HEK293 (cell line): ENCODE data around the gene TMEM158.

Experiments
- CTCF ChIA-PET: fragments of 350-600 bp; formaldehyde crosslinking; extraction: SDS; loops from one replicate; lab custom pipeline; 2021; ENCODE audit warnings: antibody characterized with exemption; lab: Yijun Ruan, JAX
- POLR2A ChIA-PET: fragments of 300-600 bp; formaldehyde crosslinking; extraction: SDS; loops from one replicate; lab custom pipeline; 2020; ENCODE audit warnings: antibody characterized with exemption, inconsistent platforms; lab: Yijun Ruan, JAX
- H3K27ac ChIP-seq: fragments of 200-500 bp; sonication (Bioruptor generic); 2 replicates; pipeline ENCODE4 v1.5.1; 2014; ENCODE audit warnings: low read depth, low read length, control low read depth, inconsistent platforms; ENCODE audit errors: extremely low read depth
- H3K36me3 ChIP-seq, 2 experiments: fragments of 200-500 bp in 1 of 2; sonication (Bioruptor generic) in 1 of 2; 1 replicate in 1 of 2; 2 replicates in 1 of 2; pipeline ENCODE4 v1.5.1; 2014 to 2017; ENCODE audit warnings: inconsistent platforms in 2 of 2, low read length in 2 of 2; ENCODE audit not compliant: control insufficient read depth in 2 of 2, insufficient read depth in 1 of 2
- H3K4me1 ChIP-seq: fragments of 200-500 bp; sonication (Bioruptor generic); 2 replicates; pipeline ENCODE4 v1.5.1; 2014; ENCODE audit warnings: mild to moderate bottlenecking, low read length, inconsistent platforms; ENCODE audit not compliant: control insufficient read depth, insufficient read depth
- H3K4me3 ChIP-seq: 2 replicates; pipeline ENCODE4 v1.5.1; 2011; ENCODE audit warnings: low read depth, mild to moderate bottlenecking, control low read depth, low read length, moderate library complexity
- H3K9me3 ChIP-seq: fragments of 200-500 bp; sonication (Bioruptor generic); 2 replicates; pipeline ENCODE4 v1.5.1; 2014; ENCODE audit warnings: low read depth, low read length, inconsistent platforms; ENCODE audit not compliant: control insufficient read depth, insufficient read depth
- BCL6B ChIP-seq: fragments of 450-650 bp; formaldehyde crosslinking; IDR thresholded peaks from 2 replicates; pipeline ENCODE4 v1.5.1; 2017; ENCODE audit warnings: missing biosample characterization, missing genetic modification characterization
- ELK4 ChIP-seq: IDR thresholded peaks from 2 replicates; pipeline ENCODE4 v1.6.1; 2011; ENCODE audit warnings: mild to moderate bottlenecking, low read depth, low read length, borderline replicate concordance
- FEZF1 ChIP-seq: fragments of 450-650 bp; formaldehyde crosslinking; IDR thresholded peaks from 2 replicates; pipeline ENCODE4 v1.5.1; 2016; ENCODE audit warnings: missing biosample characterization, missing genetic modification characterization
- KLF8 ChIP-seq: fragments of 450-650 bp; formaldehyde crosslinking; IDR thresholded peaks from 2 replicates; pipeline ENCODE4 v1.5.1; 2016; ENCODE audit warnings: missing biosample characterization, missing genetic modification characterization
- PRDM1 ChIP-seq: fragments of 450-650 bp; formaldehyde crosslinking; IDR thresholded peaks from 2 replicates; pipeline ENCODE4; 2016; ENCODE audit warnings: missing biosample characterization, missing genetic modification characterization
- SCRT1 ChIP-seq: fragments of 450-650 bp; formaldehyde crosslinking; IDR thresholded peaks from 2 replicates; pipeline ENCODE4 v1.5.1; 2016; ENCODE audit warnings: missing biosample characterization, missing genetic modification characterization, borderline replicate concordance
- SETDB1 ChIP-seq: IDR thresholded peaks from one replicate; pipeline ENCODE4 v1.6.1; 2017; ENCODE audit warnings: mild to moderate bottlenecking, low read length, moderate library complexity, mixed read lengths; ENCODE audit not compliant: insufficient read length
- ZBTB1 ChIP-seq: fragments of 450-650 bp; formaldehyde crosslinking; IDR thresholded peaks from 2 replicates; pipeline ENCODE4 v1.5.1; 2016; ENCODE audit warnings: missing biosample characterization, missing genetic modification characterization
- ZBTB21 ChIP-seq: fragments of 450-650 bp; formaldehyde crosslinking; IDR thresholded peaks from 2 replicates; pipeline ENCODE4 v1.5.1; 2017; ENCODE audit warnings: missing biosample characterization, missing genetic modification characterization
- ZEB2 ChIP-seq: fragments of 450-650 bp; formaldehyde crosslinking; IDR thresholded peaks from 2 replicates; pipeline ENCODE4 v1.5.1; 2016; ENCODE audit warnings: missing biosample characterization, missing genetic modification characterization
- ZFP41 ChIP-seq: fragments of 450-650 bp; formaldehyde crosslinking; IDR thresholded peaks from 2 replicates; pipeline ENCODE4 v1.5.1; 2016; ENCODE audit warnings: missing biosample characterization, missing genetic modification characterization, borderline replicate concordance
- ZNF146 ChIP-seq: fragments of 450-650 bp; formaldehyde crosslinking; IDR thresholded peaks from 2 replicates; pipeline ENCODE4 v1.5.1; 2016; ENCODE audit warnings: missing biosample characterization, missing genetic modification characterization
- ZNF266 ChIP-seq: fragments of 450-650 bp; formaldehyde crosslinking; IDR thresholded peaks from 2 replicates; pipeline ENCODE4 v1.5.1; 2016; ENCODE audit warnings: missing biosample characterization, missing genetic modification characterization, low read depth
- ZNF280D ChIP-seq: fragments of 450-650 bp; formaldehyde crosslinking; IDR thresholded peaks from 2 replicates; pipeline ENCODE4 v1.5.1; 2016; ENCODE audit warnings: missing biosample characterization, missing genetic modification characterization
- ZNF324 ChIP-seq: fragments of 450-650 bp; formaldehyde crosslinking; IDR thresholded peaks from 2 replicates; pipeline ENCODE4 v1.5.1; 2016; ENCODE audit warnings: missing biosample characterization, missing genetic modification characterization
- ZNF362 ChIP-seq: fragments of 450-650 bp; formaldehyde crosslinking; IDR thresholded peaks from 2 replicates; pipeline ENCODE4 v1.5.1; 2016; ENCODE audit warnings: missing biosample characterization, missing genetic modification characterization
- ZNF404 ChIP-seq: fragments of 450-650 bp; formaldehyde crosslinking; IDR thresholded peaks from 2 replicates; pipeline ENCODE4 v1.5.1; 2017; ENCODE audit warnings: missing biosample characterization, missing genetic modification characterization
- ZNF513 ChIP-seq: fragments of 450-650 bp; IDR thresholded peaks from 2 replicates; pipeline ENCODE4 v1.5.1; 2018; ENCODE audit warnings: missing biosample characterization, missing genetic modification characterization
- ZNF514 ChIP-seq: fragments of 450-650 bp; formaldehyde crosslinking; IDR thresholded peaks from 2 replicates; pipeline ENCODE4 v1.5.1; 2016; ENCODE audit warnings: missing biosample characterization, missing genetic modification characterization
- ZNF521 ChIP-seq: fragments of 450-650 bp; formaldehyde crosslinking; IDR thresholded peaks from 2 replicates; pipeline ENCODE4 v1.5.1; 2017; ENCODE audit warnings: missing biosample characterization, mild to moderate bottlenecking, missing genetic modification characterization
- ZNF529 ChIP-seq: fragments of 450-650 bp; formaldehyde crosslinking; IDR thresholded peaks from 2 replicates; pipeline ENCODE4 v1.5.1; 2017; ENCODE audit warnings: missing genetic modification characterization, missing biosample characterization; ENCODE audit not compliant: insufficient replicate concordance
- ZNF544 ChIP-seq: fragments of 450-650 bp; formaldehyde crosslinking; IDR thresholded peaks from 2 replicates; pipeline ENCODE4 v1.5.0; 2017; ENCODE audit warnings: missing biosample characterization, missing genetic modification characterization
- ZNF558 ChIP-seq: fragments of 450-650 bp; formaldehyde crosslinking; IDR thresholded peaks from 2 replicates; pipeline ENCODE4 v1.5.1; 2016; ENCODE audit warnings: missing biosample characterization, missing genetic modification characterization
- ZNF561 ChIP-seq: fragments of 450-650 bp; IDR thresholded peaks from 2 replicates; pipeline ENCODE4 v1.5.1; 2018; ENCODE audit warnings: missing biosample characterization, missing genetic modification characterization, borderline replicate concordance
- ZNF621 ChIP-seq: fragments of 450-650 bp; formaldehyde crosslinking; IDR thresholded peaks from 2 replicates; pipeline ENCODE4 v1.5.1; 2017; ENCODE audit warnings: missing biosample characterization, missing genetic modification characterization
- ZNF629 ChIP-seq: fragments of 450-650 bp; formaldehyde crosslinking; IDR thresholded peaks from 2 replicates; pipeline ENCODE4 v1.5.1; 2017; ENCODE audit warnings: missing biosample characterization, missing genetic modification characterization
- ZNF768 ChIP-seq: fragments of 450-650 bp; formaldehyde crosslinking; IDR thresholded peaks from 2 replicates; pipeline ENCODE4 v1.5.1; 2018; ENCODE audit warnings: missing biosample characterization, mild to moderate bottlenecking, missing genetic modification characterization
- ZSCAN30 ChIP-seq: fragments of 450-650 bp; IDR thresholded peaks from 2 replicates; pipeline ENCODE4 v1.5.1; 2018; ENCODE audit warnings: missing biosample characterization, mild to moderate bottlenecking, missing genetic modification characterization, moderate library complexity

Gene TMEM158

GRCh38 chr3:45267097-45267496, 41.0 kb upstream of the TMEM158 start (continued):
- TF ChIP-seq KLF8 (tag by site-specific recombination): no peak
- TF ChIP-seq ZEB2: no peak
- TF ChIP-seq ZNF280D: no peak

GRCh38 chr3:45261333-45262110, 35.4 kb upstream of the TMEM158 start:
- POLR2A ChIA-PET: no interaction called here
- no peaks in the 10 kb centered on the region for H3K9me3 ChIP-seq
- no peaks in the 10 kb centered on the region for H3K36me3 ChIP-seq
- TF ChIP-seq ZNF629 (tag by site-specific recombination): no peak
- no peak for TF ChIP-seq BCL6B (tag by site-specific recombination)
- TF ChIP-seq SCRT1 (tag by site-specific recombination): no peak
- TF ChIP-seq ZNF324 (tag by site-specific recombination): no peak
- no peak for TF ChIP-seq ZNF404 (tag by site-specific recombination)
- no peak for TF ChIP-seq ZNF266 (tag by site-specific recombination)
- no peak for TF ChIP-seq ZBTB21 (tag by site-specific recombination)
- TF ChIP-seq ZNF561: no peak
- TF ChIP-seq ZNF146 (tag by site-specific recombination): no peak
- TF ChIP-seq SETDB1: no peak
- no peak for TF ChIP-seq ZBTB1 (tag by site-specific recombination)
- no peak for TF ChIP-seq ZNF529 (tag by site-specific recombination)
- no peak for TF ChIP-seq ZSCAN30 (tag by site-specific recombination)
- TF ChIP-seq ZNF558 (tag by site-specific recombination): no peak
- TF ChIP-seq ZNF544: no peak
- no peaks in the 10 kb centered on the region for H3K4me1 ChIP-seq
- CTCF ChIA-PET: no interaction called here
- no peak overlapping the region for H3K4me3 ChIP-seq
- H3K27ac ChIP-seq: no peak overlapping the region

GRCh38 chr3:45259133-45259532, 33.0 kb upstream of the TMEM158 start:
- Histone ChIP-seq H3K9me3 (no peaks in the 10 kb centered on the region), H3K27ac (no peak overlapping the region), H3K36me3 (no peaks in the 10 kb centered on the region), H3K4me1 (no peaks in the 10 kb centered on the region), H3K4me3 (no peak overlapping the region)
- CTCF ChIA-PET: no interaction called here
- POLR2A ChIA-PET: no interaction called here
- TF ChIP-seq PRDM1 (tag by site-specific recombination): no peak
- no peak for TF ChIP-seq ZFP41 (tag by site-specific recombination)
- TF ChIP-seq ZNF362 (tag by site-specific recombination): no peak
- TF ChIP-seq ZNF521 (tag by site-specific recombination): no peak
- no peak for TF ChIP-seq ZNF768 (tag by site-specific recombination)
- no peak for TF ChIP-seq FEZF1 (tag by site-specific recombination)
- TF ChIP-seq ZNF621: no peak
- TF ChIP-seq ZNF514 (tag by site-specific recombination): no peak
- TF ChIP-seq ELK4: no peak
- no peak for TF ChIP-seq ZNF513 (tag by site-specific recombination)
